Measurements from ENCODE around the gene PSD2. TPM values are rescaled to one million over a fixed set of nuclear protein-coding genes. Genes with fewer than 3 reads are reported as not detected.

PSD2 gene
- total RNA-seq, 2 experiments from 2014 or later, result not detected

DNA sequence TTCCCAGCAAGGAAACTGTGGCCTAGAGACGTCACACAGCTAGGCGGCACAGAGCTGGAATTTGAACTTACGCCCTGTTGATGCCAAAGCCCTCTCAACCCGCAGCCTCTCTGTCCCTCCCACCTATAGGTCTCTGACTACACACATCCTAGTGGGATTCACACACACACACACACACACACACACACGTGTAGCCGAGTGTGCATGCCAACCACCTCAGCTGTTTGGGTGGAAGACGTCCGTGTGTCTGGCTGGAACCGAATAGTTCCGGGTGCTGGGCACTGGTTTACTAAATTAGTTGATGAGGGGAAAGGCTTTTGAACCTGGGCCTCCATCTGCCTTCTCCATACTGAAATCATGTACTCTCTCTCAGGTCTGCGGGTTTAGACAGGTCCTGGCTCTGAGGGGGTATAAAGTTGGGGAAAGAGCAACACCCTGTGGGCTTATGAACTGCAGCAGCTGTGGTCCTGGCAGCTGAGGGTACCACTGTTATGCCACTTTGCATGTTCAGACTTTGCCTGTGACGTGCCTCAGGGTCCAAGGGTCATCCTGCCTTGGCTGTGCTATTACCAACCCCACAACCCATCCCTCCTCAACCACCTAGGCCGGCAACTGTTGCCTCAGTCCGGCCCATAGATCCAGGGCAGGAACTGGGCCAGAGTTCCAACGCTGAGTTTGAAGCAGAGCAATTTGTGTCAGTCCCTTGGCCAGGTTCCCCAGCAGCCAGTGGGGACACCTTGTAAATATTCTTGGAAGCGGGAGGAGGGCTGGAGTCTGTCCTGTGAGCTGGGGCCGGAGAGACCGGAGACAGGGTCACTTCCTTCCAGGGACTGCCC is 50.5 kb downstream of the PSD2 start:
- ChIA-PET CTCF (interaction anchor here (0.7 to 5.0 kb wide), 4 partner anchors 59 to 122 kb away, joined by 4 to 32 read pairs (median 4); no protein-coding TSS in a partner anchor), POLR2A (no interaction called here)

GRCh38 chr5:139847091-139847490 is 51.5 kb downstream of the PSD2 start:
- ChIA-PET POLR2A (no interaction called here), CTCF (interaction anchor here (0.5 to 5.0 kb wide), 5 partner anchors 18 to 1821 kb away, joined by 3 to 32 read pairs (median 5); no protein-coding TSS in a partner anchor)

GRCh38 chr5:139847790-139848507 is 52.3 kb downstream of the PSD2 start:
- POLR2A ChIA-PET, result interaction anchor here (0.6 kb wide), 2 partner anchors 327 to 784 kb away, joined by 4 to 7 read pairs; no protein-coding TSS in a partner anchor
- CTCF ChIA-PET, result interaction anchor here (0.7 to 4.8 kb wide), 6 partner anchors 12 to 121 kb away, joined by 3 to 20 read pairs (median 6); no protein-coding TSS in a partner anchor

GRCh38 chr5:139848508-139849100 is 53.0 kb downstream of the PSD2 start:
- POLR2A ChIA-PET, result no interaction called here

DNA sequence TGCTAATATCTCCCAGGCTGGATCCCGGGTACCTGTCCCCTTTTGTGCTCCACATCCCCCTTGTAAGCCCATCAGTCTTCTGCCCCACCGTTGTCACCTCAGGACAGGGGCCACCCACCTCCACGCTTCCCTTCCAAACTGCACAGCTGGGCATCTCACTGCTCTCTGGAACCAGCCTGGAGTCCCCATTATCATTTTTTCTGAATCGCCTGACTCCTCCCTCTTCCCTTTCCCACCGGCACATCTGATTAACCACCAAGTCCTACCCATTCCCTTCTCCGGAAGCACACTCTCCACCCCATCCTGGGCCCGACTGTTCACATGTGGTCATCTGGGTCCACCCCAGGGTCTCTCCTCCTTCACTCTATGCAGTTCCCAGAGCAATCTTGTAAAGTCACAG is 53.9 kb downstream of the PSD2 start:
- CTCF ChIA-PET, result interaction anchor here (1.0 to 4.8 kb wide), 5 partner anchors 10 to 119 kb away, joined by 4 to 20 read pairs (median 8); no protein-coding TSS in a partner anchor
- POLR2A ChIA-PET, result no interaction called here

More at GRCh38 chr5:139848508-139849100, 53.0 kb downstream of the PSD2 start:
- CTCF ChIA-PET, result interaction anchor here (1.2 to 4.8 kb wide), 4 partner anchors 11 to 73 kb away, joined by 6 to 20 read pairs (median 8); no protein-coding TSS in a partner anchor

- ChIA-PET CTCF (interaction anchor here (1.0 to 4.8 kb wide), 4 partner anchors 13 to 119 kb away, joined by 4 to 20 read pairs (median 8); no protein-coding TSS in a partner anchor), POLR2A (no interaction called here)
These were observed 54.3 kb downstream of the PSD2 start for GRCh38 chr5:139849942-139850341.

DNA sequence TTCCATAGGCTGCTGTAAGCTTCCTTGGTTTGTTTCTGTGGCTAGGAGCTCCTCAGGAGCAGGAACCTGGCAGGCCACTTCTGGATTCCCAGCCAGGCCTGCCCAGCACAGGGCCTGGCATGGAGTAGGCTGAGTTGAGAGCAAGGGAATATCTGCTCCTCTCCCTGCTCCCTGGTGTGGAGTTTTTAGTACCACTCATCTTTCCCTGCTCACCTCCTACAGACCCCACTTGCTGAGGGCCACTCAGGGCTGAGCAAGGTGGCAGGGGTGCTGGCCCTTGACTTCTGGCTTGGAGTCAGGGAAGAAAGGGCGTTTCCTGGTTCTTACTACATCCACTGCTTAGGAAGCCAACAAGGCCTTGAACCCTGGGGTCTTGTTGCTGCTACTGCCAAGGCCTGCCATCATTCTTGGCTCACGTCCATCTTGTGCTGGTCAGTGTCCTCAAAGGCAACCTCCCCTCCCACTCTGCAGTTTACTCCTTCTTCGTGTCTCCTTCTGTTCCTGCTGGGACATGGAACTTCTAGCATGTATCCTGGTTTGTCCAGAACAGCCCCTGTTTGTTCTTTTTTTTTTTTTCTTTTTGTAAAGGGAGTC is 54.9 kb downstream of the PSD2 start:
- ChIA-PET POLR2A (no interaction called here), CTCF (interaction anchor here (1.0 to 4.8 kb wide), 4 partner anchors 13 to 118 kb away, joined by 4 to 20 read pairs (median 8); no protein-coding TSS in a partner anchor)

- ChIA-PET POLR2A (no interaction called here), CTCF (interaction anchor here (1.5 to 4.8 kb wide), 2 partner anchors 11 to 65 kb away, joined by 5 to 20 read pairs; no protein-coding TSS in a partner anchor)
These were observed 56.0 kb downstream of the PSD2 start for GRCh38 chr5:139851558-139851957.

DNA sequence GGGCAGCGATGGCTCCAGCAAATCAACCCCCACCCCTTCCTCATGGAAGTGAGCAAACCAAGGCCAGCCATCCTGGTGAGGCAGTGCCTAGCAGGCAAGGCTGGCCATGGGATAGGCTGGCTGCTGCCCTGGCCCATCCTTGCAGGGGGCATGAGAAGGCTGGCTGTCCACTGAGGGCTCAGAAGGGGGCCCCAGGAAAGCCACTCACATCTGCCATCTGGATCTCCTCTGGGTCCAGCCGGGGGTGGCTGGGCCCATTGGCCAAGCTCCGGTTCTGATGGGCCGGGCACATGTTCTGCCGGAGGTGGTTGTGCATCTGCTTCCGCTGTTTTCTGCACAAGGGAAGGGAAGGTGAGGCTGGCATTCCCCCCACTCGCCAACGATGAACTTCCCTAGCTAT is 57.1 kb downstream of the PSD2 start:
- POLR2A ChIA-PET, result interaction anchor here (0.6 kb wide), 1 partner anchor 255 kb away, joined by 4 read pairs; no protein-coding TSS in a partner anchor

GRCh38 chr5:139854029-139854605 is 58.5 kb downstream of the PSD2 start:
- ChIA-PET POLR2A (no interaction called here), CTCF (no interaction called here)

More for the DNA sequence above, 57.1 kb downstream of the PSD2 start:
- CTCF ChIA-PET, result interaction anchor here (0.9 to 4.8 kb wide), 3 partner anchors 9 to 66 kb away, joined by 3 to 20 read pairs (median 5); no protein-coding TSS in a partner anchor

DNA sequence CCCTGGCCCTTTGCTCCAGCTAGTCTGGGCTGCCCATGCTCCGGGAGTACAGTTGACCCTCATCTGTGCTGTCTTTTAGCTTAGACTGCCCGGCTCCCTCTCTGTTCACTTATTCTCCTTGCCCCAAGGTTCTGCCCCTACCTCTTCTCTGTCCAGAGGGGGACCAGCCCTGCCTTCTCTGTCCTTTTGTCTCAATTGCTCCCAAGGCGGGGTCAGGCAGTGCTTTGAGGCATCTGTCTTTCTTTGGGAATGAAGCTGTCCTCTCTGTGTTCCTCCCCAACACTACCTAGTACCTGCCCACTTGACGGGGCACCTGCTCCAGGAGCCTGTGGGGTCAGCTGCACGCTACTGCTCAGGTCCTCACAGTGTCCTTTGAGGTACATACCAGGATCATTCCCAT is 59.3 kb downstream of the PSD2 start:
- POLR2A ChIA-PET, result no interaction called here

GRCh38 chr5:139855451-139855850 is 59.8 kb downstream of the PSD2 start:
- POLR2A ChIA-PET, result no interaction called here
- CTCF ChIA-PET, result interaction anchor here (1.4 kb wide), 1 partner anchor 68 kb away, joined by 5 read pairs; no protein-coding TSS in a partner anchor

More for the DNA sequence above, 59.3 kb downstream of the PSD2 start:
- CTCF ChIA-PET, result interaction anchor here (1.4 kb wide), 1 partner anchor 68 kb away, joined by 5 read pairs; no protein-coding TSS in a partner anchor

- ChIA-PET CTCF (interaction anchor here (0.6 to 1.4 kb wide), 2 partner anchors 12 to 69 kb away, joined by 3 to 5 read pairs; no protein-coding TSS in a partner anchor), POLR2A (no interaction called here)
These were observed 60.4 kb downstream of the PSD2 start for GRCh38 chr5:139855946-139856540.

DNA sequence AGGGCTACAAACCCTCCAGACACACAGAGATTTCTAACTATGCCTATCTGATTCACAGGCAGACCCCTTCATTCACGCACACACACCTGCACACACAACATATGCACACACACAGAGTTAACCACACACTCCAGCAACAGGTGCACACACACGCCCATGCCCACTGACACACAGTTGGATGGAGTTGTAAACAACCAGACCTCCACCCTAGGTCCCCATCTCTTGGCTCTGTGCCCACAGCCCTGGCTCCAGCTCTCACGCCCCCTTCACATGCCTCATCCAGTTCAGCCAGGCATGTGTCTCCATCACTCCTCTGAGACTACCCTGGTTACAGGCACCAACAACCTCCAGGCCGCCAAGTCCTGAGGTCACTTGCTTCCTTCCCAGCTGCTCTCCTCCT is 61.1 kb downstream of the PSD2 start:
- CTCF ChIA-PET, result no interaction called here
- POLR2A ChIA-PET, result no interaction called here

GRCh38 chr5:139859013-139859412 is 63.4 kb downstream of the PSD2 start:
- POLR2A ChIA-PET, result no interaction called here

DNA sequence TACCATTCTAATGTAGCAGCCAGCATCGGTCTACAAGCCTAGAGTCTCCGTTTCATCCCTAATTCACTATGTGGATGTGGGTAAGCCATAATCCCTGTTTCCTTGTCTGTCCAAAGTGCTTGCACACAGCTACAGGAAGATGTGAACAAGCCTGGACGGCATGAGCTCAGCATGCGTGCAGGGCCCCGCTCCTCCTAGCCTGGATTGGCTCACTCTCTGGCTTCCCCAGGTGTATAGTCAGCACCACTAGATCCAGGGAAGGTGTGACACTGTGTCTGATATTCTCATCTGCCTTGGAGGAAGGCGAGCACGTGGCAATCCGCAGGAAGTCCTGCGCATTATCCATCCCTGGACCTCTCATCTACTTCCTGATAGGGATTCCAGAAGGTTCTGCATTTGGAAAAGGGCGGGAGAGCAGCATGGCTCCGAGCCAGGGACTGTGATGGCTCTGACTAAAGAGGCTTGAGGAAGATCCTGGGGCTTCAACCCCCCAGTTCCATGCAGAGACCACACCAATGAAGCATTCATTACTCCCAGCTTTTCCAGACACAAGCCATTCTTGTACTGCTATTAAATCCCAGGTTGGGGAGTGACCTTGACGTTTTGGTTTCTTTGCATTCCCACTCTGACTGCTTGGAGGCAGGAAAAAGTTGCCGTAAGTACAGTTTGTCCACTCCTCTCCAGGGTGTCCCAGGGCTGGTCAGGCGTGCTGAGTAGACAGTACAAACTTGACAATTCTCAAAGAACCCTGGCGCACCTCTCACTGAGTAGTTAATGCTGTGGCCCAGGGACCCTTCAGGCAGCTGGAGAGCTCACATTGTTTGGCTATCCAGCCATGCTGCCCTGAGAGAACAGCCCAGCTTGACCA is 65.6 kb downstream of the PSD2 start:
- CTCF ChIA-PET, result interaction anchor here (0.5 to 4.0 kb wide), 6 partner anchors 11 to 301 kb away, joined by 3 to 27 read pairs (median 12); no protein-coding TSS in a partner anchor
- POLR2A ChIA-PET, result no interaction called here

More at GRCh38 chr5:139859013-139859412, 63.4 kb downstream of the PSD2 start:
- CTCF ChIA-PET, result interaction anchor here (0.6 to 4.0 kb wide), 3 partner anchors 10 to 84 kb away, joined by 3 to 27 read pairs (median 6); no protein-coding TSS in a partner anchor

DNA sequence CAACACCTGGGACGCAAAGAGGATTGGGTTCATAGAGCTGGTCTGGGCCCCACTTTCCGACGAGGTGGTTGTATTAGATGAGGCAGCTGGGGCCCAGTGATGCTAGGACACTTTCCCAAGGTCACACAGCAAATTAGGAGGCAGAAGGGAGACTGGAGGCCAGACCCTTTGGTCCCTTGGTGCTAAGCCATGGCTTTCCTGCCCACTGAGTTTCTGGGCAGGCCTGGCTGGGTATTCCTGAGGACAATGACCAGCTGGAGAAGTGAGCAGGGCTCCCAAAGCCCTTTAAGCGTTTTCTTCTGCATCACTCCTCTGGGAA is 66.2 kb downstream of the PSD2 start:
- ChIA-PET POLR2A (interaction anchor here (0.6 kb wide), 1 partner anchor 148 kb away, joined by 10 read pairs; no protein-coding TSS in a partner anchor), CTCF (interaction anchor here (0.5 to 4.0 kb wide), 4 partner anchors 11 to 300 kb away, joined by 4 to 27 read pairs (median 18); no protein-coding TSS in a partner anchor)

All from activated CD8-positive, alpha-beta memory T cell treated with anti-CD3 and anti-CD28 coated beads for 36 hours (primary cell).